Suppressor macrophage treated with lipopolysaccharide for 4 hours (primary cell): Measurements from ENCODE around the gene TRMT13.
A peak's percentile ranks its signal among the peaks of the same experiment; 100 is the strongest.

Experiments
- DNase-seq: peaks from one replicate; pipeline ENCODE4 v3.0.0-alpha.2; 2020

The TRMT13 gene, protein sequence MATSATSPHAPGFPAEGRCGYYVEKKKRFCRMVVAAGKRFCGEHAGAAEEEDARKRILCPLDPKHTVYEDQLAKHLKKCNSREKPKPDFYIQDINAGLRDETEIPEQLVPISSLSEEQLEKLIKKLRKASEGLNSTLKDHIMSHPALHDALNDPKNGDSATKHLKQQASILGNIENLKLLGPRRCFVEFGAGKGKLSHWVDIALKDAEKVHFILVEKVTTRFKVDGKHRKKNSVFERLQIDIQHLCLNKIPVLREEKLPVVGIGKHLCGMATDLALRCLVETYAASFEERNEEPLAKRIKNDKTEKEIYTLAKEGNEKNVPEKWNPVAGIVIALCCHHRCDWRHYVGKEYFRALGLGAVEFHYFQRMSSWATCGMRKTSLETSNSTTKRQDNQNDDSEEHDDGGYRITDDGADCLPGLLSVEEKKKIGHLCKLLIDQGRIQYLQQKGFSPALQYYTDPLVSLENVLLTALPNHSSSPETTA

DNA sequence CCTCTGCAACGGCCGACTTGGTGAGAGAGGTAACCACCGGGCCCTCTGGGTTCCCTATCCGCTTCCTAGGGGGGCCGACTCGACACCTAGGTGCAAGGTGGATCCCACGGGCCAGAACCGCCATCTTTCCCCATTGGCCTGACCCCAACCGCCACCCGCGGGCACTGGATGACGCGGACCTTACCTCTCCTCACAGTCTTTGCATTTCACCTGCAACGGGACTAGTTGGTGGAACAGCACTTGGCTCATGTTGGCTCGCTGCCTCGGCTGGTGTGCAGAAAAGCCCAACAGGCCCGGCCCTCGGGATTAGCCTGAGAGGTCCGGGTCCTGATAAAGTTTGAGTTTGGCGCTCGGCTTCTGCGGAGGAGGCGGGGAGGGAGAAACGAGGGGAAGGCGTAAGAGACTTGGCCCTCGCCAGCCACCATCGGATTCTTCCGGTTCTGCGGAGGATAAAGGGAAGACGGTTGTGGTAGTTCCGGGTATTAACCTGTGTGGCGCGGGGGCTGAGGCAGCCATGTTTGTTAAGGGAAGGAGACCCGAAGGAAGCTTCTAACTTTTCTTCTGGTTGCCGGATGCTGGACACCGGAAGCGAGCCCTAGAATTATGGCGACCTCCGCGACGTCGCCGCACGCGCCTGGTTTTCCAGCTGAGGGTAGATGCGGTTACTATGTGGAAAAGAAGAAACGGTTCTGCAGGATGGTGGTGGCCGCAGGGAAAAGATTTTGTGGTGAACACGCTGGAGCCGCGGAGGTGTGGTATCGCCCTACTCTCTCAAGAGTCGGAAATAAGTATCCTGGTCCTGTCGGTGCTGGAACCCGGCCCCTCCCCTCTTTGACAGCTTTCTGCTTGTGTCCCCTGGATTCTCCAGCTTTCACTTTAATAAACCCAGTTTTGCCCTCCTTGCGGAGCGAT lies at the start of gene TRMT13, which contains the start of gene SASS6:
Gene TRMT13 (plus strand): TSS at position 598 of the 912 bp plus-strand sequence. CDS start 6 bp downstream, at position 604.
Gene SASS6 (minus strand): TSS at position 365 of the 912 bp plus-strand sequence. CDS start 116 bp downstream, at position 249.
- DNase-seq: peak; percentile 98

DNA sequence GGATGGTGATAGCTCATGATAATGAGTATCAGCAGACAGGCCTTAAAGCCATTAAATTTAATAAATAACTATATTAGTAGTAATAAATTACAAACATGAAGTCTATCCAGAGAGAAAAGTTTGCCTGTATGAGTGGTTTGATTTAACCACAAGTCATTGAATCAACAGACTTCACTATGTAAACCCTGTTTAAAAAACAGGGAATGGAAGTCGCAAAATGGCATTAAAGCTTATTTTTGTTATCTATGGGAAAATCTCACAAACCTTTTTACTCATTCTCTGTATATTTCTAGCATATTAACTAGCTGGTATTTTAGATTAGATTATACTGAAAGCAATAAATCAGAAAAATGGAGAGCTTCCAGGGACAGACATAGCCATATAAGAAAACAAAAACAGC lies 45.6 kb upstream of the TRMT13 start:
- DNase-seq: no peak

DNA sequence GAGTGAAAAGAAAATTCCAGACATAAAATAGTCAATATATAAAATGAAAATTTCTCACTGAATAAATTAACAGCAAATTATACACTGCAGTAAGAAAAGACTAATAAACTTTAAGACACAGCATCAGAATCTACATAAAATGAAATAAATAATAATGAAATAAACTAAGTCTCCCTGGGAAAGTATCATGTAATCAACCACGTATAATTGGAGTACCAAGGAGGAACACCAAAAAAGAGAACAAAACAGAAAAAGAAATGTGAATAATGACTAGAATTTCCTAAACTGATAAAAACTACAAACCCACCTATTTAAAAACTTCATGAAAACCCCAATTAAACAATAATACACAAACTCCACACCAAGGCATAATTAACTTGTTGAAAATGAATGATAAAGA lies 43.9 kb upstream of the TRMT13 start:
- DNase-seq: no peak

DNA sequence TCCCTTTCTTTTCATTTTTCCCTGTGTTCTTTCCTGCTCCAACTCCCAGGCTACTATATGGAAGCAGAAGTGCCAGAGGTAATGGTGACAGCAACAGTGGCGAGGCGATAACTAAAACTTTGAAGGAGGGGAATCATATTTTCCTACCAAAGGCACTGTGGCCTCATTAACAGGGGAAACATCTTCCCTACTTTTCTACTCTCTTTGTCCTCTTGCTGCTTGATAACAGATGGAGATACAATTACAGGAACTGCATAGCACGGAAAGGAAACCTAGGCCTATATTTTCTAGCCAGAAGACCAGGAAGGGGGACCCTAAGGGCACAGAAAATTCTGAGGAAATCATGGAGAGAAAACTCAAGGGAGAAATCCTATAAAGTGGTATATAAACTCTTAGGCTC lies 42.5 kb upstream of the TRMT13 start:
- DNase-seq: no peak

DNA sequence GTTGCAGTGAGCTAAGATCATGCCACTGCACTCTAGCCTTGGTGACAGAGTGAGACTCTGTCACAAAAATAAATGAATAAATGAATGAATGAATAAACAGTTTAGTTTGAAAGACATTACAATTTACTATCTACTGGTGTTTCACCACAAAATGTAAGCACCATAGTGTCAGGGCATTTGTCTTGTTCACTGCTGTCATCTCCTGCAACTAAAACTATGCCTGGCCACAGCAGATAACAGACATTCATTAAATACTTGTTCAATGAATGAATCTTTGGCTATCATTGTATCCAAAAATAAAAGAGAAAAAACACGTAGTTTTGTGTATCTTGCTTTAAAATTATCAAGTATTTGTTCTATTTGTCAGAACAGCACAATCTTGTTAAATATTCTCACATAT lies 32.8 kb upstream of the TRMT13 start:
- no peak for DNase-seq

DNA sequence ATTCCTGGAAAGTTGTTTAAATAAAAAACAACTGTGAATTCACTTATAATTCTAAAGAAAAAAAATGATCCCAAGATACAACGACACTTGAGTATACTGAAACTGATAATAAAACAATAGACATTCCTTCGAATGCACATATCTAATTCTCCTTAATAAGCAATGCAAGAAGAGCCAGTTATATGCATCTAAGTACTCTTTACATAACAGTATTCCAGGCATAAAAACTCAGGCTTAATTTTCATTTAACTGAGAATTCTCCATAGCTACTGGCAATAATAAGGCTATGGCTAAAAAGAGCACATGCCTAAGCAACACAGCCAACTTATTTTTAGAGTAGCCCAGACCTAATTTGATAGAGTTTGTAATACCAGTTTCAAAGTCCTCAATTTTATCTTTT lies 31.4 kb upstream of the TRMT13 start:
- DNase-seq: no peak

DNA sequence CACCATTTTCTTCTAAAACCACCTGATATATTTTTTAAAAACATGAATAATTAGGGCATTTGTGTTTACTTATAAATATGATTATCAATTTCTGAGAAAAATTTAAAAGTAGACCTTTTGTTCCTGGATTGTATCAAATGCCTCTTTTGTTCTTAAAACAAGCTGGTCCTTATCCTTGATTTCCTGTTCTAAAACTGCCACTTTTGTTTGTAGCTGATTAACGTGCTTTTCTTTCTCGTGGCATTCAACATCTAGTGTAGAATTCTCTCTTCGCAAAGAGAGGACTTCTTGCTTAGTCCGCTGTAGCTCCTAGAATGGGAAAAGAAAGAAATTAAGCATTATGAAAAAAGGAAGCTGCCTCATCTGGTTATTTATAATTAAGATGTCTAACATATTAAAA lies 25.3 kb upstream of the TRMT13 start:
- DNase-seq: no peak

DNA sequence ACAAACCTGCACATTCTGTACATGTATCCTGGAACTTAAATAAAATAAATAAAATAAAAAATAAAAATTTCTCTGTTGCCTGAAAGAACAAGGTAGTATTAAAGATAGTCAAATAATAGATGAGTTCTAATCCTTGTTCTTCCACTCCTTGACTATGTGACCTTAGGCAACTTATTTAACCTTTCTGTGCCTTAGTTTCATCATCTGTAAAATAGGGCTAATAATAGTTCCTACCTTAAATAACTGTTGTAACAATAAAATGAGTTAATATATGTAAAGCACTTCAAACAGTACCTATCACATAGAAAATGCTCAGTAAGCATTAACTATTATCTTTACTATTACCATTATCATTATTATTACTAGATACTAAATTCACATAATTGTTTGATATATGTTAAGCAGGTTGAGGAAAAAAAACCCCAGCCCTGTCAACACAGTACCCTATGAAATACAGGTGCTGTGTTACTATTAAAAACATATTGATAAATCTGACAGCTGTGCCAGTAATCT lies 23.4 kb upstream of the TRMT13 start:
- DNase-seq: no peak

DNA sequence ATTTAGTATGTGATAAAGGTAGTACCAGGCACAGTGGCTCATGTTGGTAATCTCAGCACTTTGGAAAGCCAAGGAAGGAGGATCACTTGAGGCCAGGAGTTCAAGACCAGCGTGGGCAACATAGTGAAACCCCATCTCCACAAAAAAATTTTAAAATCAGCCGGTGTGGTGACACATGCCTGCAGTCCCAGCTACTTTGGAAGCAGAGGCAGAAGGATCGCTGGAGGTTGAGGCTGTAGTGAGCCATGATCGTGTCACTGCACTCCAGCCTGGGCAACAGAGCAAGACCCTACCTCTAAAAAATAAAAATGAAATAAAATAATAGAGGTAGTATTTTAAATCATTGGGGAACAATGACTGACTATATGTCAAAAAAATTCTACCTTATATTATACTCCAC lies 17.4 kb upstream of the TRMT13 start:
- no peak for DNase-seq

DNA sequence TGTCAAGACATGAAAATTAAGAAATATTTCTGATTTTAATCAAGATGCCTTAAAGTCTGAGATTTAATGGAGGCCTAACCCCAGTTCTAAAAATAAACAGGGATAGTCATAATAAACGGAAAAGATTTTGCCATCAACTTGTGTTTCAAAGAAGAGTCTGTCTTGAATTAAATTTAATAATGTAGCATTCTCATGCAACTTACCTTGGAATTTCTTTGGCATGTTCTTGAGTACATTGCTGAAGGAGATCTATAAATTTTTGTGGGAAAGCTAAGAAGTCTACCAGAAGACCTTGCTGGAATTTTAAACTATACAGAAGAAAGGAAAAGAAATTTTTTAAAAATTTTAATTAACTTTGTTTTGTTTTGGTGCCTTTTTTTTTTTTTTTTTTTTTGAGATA lies 10.8 kb upstream of the TRMT13 start:
- no peak for DNase-seq

DNA sequence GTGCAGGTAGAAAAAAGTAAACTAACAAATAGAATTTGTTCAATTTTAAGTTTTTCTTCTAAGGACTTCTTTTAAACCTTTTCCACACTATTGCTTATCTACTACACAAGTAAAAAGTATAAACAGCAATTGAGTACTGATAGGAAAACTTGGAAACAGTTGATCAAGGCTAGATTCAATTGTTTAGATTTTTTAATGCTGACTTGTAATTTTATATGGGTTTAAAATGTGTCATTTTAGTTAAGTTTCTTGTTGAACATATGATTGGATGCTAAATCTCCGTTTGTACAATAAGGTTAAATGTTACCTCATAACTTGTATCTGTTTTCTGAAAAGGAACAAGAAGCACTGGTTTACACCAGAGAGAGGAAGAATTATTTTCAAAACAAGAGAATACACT lies 5.7 kb upstream of the TRMT13 start:
- no peak for DNase-seq

DNA sequence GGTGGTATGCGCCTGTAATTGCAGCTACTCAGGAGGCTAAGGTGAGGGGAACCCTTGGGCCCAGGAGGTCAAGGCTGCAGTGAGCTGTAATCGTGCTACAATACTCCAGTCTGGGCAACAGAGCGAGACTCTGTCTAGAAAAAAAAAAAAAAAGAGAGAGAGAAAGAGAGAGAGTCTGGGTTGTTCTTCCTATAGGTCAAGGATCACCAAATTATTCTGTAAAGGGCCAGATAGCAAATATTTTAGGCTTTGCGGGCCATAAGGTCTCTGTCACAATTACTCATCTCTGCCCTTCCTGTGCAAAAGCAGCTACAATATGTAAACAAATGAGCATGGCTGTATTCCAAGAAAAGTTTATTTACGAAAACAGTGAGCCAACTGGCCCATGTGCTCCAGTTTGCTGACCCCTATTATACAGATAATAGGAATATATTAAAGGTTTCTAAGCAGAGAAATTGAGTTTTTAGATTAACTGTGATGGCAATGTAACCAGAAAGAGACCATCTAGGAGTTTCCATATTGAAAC lies 2.3 kb upstream of the TRMT13 start:
- no peak for DNase-seq

DNA sequence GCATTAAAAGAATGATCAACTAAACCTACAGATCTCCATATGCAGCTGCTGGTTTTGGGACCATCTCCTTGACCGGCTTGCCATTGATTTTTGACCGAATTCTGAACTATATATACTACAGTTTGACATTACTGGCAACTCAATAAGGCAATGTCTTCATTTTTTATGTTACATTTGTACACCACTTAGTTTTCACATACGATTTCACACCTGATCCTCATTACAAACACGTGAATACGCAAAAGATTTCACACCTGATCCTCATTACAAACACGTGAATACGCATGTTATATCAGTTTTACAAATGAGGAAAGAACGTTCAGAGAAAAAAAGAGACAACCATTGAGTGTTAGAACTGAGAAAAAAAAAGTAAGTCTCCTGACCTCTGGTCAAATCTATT lies 1.3 kb upstream of the TRMT13 start:
- no peak for DNase-seq

DNA sequence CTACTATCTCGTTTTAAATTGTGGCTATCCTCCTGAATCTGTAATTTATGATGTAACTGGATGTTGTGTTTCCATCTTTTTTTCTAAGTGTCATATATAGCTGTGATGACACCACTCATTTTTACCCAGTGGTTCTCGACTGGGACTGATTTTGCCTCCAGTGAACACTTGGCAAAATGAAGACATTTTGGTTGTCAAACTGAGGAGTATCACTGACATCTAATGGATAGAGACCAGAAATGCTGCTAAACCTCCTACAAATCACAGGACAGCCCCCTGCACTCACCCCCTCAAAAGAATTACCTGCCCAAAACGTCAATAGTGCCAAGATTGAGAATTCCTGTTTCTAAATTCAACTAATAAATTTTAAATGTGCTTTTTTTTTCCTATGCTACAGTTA lies 1.9 kb downstream of the TRMT13 start:
- DNase-seq: no peak

DNA sequence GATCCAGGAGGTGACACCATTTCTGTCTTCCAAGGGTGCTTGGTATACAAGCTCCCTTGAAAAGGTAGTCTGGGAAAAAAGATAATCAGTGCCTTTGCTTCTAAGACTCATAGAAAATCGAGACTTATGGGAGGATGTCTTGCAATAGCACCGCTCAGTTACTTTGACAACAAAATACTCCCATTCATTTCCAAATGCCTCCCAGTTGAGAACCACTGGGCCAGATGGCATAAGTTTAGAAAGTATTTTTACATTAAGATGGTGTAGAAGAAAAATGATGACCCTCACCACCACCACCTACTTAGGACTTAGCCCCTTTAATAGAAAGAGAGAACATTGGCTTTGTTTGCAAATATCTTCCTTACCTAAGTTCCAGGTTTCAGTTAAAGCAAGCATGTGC lies 4.6 kb downstream of the TRMT13 start:
- no peak for DNase-seq

DNA sequence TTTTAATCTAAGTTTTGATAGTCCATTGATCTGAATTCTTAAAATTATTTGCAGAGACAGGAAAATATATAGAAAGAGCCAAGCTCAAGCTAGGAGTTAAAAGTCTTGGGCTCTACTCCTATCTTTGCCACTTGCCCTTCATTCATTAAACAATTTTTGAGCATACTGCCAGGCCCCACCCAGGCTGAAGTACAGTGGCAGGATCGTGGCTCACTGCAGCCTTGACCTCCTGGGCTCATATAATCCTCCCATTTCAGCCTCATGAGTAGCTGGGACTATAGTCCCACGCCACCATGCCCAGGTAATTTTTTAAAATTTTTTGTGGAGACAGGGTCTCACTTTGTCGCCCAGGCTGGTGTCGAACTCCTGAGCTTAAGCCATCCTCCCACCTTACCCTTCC lies 8.2 kb downstream of the TRMT13 start:
- no peak for DNase-seq

DNA sequence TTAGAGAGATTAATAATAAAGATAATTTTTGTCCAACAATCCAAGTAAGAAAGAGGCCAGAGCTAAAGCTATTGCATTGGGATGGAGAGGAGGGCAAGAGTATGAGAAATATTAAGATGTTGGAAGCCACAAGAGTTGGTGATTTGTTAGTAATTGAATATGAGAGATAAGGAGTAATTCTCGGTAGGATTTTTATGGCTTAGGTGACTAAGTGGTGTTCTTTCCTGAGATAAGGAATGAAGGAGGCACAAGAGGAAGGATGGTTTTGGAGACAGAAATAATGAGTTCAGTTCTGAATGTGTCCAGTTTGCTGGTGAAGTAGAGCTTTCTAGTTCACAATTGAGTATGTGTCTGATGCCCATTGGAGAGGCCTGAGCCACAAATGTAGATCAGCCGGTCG lies 9.4 kb downstream of the TRMT13 start:
- DNase-seq: no peak

DNA sequence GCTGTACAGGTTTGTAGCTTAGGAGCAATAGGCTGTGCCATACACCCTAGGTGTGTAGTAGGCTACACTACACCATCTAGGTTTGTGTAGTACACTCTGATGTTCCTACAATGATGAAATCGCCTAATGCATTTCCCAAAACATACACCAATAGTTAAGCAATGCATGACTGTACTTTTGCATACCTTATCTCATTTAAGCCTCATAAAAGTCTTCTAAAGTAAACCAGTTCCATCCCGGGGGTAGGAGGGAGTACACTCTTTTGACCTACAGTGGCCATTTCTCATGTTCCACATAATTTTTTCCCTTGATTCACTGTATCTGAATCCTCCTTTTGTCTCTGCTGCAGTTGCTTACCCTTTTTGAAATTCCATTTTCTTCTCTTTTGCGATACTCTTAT lies 12.2 kb downstream of the TRMT13 start:
- no peak for DNase-seq

DNA sequence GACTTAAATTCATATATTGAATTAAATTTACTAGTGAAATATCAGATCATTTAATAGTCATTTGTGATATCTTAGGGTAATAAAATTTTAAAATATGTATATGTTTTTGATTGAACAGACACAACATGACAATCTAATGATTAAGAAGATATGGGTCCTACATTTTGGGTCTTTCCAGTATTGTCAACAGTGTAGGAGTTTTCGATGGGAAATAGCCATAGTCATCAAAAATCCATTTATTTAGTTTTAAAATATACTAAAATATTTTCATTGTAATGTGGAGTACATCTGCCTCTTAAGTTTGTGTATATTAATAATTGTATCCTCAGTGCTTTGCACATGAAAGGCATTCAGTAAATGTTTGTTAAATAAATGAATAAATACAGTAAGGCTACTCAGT lies 14.0 kb downstream of the TRMT13 start:
- no peak for DNase-seq

DNA sequence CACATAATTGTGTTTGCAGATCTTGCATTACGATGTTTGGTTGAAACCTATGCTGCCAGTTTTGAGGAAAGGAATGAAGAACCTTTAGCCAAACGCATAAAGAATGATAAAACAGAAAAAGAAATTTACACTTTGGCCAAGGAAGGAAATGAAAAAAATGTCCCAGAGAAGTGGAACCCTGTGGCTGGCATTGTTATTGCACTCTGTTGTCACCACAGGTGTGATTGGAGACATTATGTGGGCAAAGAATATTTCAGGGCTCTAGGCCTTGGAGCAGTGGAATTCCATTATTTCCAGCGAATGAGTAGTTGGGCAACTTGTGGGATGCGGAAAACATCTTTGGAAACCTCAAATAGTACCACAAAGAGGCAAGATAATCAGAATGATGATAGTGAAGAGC lies 14.9 kb downstream of the TRMT13 start:
- no peak for DNase-seq

DNA sequence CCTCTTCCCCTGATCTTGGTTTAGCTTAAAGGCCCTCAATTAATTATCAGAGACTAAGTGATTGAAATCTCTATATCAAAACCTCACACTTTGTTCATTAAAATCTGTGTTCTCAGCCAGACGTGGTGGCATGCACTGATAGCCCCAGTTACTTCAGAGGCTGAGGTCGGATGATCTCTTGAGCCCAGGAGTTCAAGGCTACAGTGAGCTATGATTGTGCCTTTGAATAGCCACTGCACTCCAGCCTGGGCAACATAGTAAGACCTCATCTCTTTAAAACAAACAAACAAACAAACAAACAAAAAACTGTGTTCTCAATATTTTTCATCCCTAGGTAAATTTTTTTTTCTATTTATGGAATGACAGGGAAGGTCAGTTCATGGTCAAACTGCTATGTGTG lies 18.7 kb downstream of the TRMT13 start:
- no peak for DNase-seq

DNA sequence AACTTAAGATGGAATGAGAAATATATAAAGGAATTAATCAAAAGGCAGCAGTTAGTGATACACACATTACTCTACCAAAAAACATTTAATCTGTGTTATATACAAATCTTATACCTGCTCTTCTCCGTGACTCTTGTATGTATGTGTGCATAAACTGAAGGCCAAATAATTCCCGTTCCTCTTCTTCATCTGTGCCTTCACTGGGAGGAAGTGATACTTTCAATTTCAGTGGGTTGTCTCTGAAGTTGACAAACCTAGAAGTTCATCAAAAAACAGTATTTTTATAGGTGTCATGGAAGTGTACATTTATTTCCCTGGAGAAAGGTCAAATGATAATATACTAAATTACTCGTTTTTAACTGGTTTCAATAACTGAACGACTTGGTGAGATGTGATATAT lies 19.3 kb downstream of the TRMT13 start:
- DNase-seq: peak; percentile 38

DNA sequence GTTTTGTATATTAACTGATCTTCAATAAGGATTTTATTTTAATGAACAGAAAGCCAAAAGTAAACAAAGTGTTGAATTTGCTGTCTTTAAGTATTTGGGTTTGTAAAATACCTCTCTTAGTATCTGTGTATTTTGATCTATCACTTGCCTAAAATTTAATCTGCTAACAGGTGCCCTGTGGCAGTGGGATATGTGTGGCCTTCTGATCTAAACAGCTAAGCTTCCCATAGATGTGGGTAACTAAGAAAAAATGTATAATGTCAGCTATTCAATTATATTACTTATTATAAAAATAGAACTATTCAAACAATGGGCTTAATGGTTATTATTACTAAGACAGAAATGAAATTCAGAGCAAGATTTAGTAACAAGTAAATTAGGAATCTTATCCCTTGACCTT lies 29.9 kb downstream of the TRMT13 start:
- DNase-seq: no peak
